GM18909 (cell line): ENCODE results near the gene ALK.
"Not testable (repeated sequence)": the region's sequence is repeated elsewhere in the genome, so short reads cannot be mapped to it uniquely, and the experiment has no call there.

Experiments used
- ATAC-seq: cut with Tn5 transposase; IDR thresholded peaks from one replicate; pipeline ENCODE4 v1.9.1; 2021; ENCODE audit warnings: mild to moderate bottlenecking; ENCODE audit not compliant: unreplicated experiment, poor library complexity

ALK gene

DNA sequence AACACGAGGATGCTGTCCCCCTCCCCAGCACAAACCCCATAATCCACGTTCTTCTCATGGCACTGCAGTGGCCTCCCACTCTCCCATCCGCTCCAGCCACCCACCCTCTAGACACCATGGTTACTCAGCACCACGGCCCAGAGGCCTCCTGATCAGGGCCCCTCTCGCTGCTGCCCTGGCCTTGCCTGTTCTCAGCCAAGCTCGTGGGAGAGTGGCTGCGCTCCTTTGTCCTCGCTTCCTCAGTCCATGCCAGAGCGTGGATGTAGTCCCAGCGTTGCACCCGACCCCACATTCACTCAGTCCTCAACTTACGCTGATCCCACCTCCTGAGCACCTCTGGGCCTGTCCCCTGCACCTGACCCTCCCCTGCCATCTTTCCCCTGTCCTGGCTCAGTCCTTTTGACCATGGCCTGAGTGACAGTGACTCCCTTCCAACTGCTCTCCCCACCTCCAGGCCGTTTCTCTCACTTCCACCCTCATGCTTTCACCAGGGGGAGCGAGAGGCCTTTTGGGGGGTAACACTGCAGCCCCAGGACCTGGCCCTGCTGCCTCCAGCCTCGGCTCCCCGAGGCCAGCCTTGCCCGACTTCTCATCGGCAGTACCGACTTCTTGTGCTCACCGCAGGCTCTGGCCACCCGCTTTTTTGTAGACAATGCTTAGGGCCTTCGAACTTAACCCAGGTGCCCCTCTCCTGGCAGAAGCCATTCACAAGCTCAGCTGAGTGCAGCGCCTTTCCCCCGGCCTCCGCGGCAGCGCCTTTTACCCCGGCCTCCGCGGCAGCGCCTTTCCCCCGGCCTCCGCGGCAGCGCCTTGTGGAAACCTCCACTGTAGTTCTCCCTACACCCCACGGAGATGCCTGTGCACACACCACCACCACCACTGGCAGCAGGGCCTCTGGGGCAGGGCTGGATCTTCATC, 674.7 kb downstream of the ALK start:
- ATAC-seq, result no peak

DNA sequence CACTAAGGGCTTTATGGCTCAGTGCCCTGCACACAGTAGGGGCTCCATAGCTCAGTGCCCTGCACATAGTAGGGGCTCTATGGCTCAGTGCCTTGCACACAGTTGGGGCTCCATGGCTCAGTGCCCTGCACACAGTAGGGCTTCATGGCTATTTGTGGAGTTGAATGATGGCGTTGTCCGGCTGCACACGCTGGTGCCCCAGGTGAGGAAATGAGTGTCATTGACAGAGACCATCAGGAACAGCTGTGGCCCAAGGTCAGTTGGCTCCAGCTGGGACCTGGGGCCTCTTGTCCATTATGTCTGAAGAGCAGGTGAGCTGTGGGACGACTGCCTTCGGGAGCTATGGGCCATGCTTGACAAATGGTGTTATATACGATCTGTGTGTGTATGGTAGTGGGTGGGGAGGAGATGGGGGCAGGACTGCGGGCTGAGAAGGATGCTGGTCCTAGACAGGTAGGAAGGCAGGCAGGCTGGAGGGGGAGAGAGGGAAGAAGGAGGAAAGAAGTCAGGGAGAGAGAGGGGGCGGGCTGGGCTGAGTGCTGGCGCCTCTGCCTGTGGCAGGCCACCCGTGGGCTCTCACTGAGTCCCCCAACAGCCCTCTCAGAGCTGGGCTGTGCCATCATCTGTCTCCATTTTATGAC, 675.5 kb downstream of the ALK start:
- ATAC-seq, result no peak

DNA sequence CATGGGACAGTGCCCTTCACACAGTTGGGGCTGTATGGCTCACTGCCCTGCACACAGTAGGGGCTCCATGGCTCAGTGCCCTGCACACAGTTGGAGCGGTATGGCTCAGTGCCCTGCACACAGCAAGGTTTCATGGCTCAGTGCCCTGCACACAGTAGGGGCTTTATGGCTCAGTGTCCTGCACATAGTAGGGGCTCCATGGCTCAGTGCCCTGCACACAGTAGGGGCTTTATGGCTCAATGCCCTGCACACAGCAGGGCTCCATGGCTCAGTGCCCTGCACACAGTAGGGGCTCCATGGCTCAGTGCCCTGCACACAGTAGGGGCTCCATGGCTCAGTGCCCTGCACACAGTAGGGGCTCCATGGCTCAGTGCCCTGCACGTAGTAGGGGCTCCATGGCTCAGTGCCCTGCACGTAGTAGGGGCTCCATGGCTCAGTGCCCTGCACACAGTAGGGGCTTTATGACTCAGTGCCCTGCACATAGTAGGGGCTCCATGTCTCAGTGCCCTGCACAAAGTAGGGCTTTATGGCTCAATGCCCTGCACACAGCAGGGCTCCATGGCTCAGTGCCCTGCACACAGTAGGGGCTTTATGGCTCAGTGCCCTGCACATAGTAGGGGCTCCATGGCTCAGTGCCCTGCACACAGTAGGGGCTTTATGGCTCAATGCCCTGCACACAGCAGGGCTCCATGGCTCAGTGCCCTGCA, 676.2 kb downstream of the ALK start:
- not testable (repeated sequence) for ATAC-seq

DNA sequence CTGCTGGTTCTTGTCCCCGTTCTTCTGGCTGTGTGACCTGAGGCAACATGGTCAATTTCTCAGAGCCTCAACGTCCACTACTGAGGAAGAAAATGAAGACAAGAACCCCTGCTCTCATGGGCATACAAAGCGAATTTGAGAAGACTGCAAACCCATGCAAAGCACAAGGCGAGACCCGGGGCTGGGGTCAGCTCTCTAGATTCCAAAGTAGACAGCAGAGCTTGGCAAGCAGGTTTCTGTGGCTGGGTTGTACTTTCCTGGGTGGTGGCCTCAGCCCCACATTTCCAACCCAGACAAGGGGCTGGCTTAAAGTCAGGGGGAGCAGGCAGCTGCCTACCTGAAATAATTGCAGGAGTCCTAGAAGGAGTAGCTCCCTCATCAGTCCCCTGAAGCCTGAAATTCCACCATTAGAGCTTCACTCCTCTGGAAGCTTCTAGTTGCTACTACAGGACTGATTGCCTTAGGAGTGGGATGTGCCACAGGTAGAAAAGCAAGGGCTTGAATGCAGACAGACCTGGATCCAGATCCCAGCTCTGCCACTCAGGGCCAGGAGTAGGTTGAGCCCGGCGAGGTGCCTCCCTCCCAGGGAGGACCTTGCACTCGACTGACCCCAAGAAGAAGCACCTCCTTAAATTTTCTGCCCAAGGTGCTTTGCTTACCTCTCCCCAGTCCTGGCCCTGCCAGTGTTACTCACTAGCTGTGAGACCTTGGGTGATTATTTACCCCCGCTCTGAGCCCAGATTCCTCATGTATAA, 678.6 kb downstream of the ALK start:
- ATAC-seq, result no peak

DNA sequence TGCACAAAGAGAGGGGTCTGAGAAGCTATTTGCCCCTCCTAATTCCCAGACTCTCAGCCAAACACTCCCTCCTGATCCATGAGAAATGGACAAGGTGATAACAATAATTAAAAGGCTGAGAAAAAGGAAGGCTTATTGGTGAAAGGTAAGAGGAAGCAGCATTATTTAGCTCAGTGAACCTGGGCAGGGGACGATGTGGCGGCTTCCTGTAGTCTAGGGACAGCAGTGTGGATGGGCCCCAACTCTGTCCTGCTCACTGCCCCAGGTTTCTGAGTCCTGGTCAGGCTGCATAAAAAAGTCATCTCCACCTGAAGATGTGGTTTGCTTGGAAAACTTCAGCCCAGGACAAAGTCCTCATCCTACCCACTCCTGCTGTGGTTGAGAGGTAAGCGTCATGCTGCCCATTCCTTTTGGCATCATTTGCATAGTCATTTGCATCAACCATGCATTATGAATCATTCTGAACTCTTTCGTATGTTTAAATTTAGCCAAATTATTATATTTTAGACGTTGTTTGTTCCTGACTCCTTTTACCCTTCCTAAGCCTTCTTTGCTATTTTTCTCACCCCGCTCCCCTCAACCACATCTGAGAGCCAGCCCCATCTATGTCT, 679.3 kb downstream of the ALK start:
- no peak for ATAC-seq

DNA sequence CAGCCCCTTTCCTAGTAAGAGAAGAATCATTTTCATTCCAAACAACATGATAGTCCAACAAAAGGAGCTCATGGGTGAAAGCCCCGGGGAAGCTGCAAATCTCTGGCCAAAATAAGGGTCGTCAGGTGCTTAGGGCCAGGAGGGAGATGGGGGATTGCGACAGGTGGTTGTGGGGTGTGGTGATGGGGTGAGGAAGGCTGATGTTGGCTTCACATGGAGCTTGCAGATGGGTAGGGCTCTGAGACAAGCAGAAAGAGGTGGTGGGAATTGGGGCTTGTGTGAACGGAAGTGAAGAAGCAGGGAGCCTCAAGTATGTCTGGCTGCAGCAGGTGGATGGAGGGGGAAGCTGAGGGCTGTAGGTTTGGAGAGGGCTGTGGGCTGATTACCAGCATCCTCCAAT, 680.0 kb downstream of the ALK start:
- no peak for ATAC-seq

DNA sequence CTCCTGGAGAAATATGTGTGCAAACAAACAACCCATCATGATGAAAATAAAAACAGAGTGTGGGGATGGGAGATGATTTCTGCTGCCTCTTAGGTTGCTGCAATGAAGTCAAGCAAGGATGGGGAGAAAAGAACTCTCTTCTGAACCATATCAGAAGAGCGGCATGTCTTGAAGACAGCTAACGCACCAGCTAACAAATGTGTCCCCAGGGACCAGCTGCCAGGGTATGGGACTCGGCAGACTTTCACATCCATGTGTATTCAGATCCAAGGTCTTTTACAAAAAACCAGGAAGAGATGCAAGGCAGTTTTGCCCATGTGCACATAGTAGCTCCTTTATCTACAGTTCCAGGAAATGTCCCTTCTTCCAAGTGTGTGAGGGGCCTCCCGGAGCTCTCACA, 680.8 kb downstream of the ALK start:
- no peak for ATAC-seq

DNA sequence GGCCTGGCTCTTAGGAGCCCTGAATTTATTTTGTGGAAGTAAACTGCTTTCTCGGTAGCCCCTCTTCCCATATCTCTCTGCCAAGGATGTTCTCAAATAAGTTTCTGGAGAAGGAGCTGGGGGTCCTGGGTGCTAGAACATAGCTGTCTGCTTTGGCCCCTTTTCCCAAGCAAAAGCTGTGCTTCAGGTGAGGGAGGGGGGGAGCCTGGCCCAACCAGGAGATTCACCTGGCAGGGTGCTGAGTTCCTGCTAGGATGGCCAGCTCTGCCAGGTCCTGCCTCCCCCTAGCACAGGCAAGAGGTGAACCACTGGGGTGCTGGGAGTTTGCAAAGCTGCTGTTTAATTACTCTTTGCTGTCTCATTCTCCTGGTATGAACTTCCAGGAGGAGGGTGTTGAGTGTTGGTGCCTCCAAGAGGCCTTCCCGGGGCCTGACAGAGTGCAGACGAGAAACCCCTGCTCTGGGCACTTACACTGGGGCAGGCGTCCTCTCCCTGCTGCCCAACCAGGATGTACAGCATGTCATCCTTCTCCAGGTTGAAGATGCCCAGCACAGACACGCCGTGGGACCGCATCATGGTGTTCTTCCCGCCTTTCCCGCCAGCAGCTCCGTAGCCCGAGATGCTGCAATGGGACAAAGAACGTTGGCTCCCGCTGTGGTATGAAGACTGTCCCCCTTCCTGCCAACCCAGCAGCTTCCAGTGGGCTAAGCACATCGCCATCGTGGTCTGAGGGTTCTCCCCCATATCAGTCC, 682.0 kb downstream of the ALK start:
- ATAC-seq, result no peak

GRCh38 chr2:29238497-29238896, 682.9 kb downstream of the ALK start:
- no peak for ATAC-seq

DNA sequence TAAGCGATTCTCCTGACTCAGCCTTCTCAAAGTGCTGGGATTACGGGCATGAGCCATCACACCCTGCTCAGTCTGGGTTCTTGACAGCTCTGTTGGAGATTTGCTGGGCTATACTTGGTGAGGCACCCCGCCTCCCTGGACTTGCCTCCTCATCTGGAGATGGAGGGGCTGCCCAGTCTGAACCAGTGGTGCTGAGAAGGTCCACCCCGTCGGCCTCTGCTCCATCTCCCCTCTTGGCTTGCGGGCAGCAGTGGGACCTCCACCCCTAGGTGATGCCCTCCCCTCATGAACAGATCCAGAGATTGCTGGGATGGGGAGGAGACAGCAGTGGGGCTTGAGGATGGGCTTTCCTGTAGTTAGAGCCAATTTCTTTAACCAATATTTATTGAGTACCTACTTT, 685.3 kb downstream of the ALK start:
- ATAC-seq, result no peak

DNA sequence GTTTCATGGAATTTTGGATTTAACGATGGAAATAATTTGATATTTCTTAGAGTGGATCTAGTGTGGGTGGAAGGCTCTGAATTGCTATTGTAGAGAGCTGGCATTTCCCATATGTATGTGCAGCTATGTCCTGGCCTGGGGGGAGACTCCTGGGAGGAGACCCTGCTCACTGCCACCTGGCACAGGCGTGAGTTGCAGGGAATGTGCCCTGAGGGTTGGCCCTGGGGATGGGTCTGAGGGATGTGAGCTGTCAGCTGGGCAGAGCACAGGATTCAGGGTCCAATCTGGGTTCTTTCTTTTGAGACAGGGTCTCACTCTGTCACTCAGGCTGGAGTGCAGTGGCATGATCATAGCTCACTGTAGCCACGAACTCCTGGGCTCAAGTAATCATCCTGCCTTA, 686.0 kb downstream of the ALK start:
- ATAC-seq, result no peak

- no peak for ATAC-seq
These were observed 688.0 kb downstream of the ALK start for GRCh38 chr2:29233428-29233827.

DNA sequence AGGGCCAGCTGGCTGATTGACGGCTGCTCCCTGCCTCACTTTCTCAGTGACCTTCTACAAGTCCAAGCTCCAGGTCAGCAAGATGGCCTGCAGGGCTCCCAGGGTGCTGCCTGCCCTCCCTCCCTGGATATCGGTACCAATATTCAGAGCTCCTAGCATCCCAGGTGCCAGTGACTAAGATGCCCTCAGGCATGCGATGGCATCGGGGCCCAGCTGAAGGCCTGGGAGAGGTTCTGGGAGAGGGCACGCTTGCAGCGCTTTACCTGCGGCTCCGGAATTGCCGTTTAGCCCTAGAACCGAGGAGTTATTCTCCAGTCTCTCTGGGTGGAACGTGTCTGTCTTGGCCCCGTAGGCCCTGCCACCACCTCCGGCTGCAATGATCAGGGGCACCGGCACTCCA, 689.3 kb downstream of the ALK start:
- no peak for ATAC-seq

DNA sequence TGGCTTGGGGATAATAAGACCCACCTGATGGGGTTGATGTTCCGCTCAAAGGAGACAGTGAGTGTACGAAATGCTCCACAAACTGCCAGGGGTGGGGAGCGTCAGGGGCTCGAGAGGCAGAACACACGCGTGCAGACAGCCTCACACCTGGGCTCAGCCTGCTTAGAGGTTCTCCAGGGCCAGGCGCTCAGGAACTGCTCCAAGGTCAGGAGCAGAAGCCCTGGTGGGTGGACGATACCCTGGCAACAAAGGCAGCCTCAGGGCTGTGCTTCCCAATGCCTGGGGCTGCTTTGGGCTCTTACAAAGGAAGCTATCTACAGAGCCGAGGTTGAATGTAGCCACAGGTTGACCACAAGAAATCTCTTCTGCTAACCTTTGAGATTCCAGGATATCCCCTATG, 691.7 kb downstream of the ALK start:
- ATAC-seq, result no peak

GRCh38 chr2:29228947-29229346, 692.4 kb downstream of the ALK start:
- no peak for ATAC-seq

DNA sequence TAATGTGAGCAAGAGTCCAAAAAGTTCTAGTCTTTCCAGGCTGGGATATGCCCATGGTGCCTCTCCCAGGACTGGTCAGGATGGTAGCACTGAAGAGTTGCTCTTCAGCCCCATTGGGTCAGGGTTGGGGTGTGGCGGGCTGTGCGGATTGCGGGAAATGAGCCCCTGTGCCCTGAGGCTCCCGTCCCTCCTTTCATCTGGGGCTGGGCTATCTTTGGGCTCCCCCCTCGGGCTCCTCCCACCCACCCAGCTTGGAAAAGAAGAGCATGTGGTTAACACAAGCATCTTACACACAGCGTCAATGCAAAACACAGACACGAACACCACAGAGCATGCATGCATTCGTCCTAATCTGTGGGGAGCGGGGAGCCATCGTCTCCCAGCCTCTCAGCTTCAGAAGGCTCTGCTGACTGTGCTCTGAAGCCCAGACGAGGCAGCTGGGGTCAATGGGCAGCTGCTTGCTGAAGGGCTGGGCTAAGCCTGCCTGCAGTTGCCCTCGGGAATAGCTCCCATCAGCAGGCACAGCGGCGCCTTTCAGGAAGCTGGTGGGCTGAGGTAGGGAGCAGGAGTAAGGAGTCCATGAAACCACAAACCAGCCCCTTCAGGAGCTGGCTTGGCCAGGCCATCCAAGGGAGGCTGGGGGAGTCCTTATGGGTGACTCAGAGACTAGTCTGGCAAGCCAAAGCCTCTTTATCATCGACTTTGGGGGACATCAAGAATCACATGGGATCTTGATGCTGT, 693.3 kb downstream of the ALK start:
- ATAC-seq, result no peak

GRCh38 chr2:29226808-29227207, 694.6 kb downstream of the ALK start:
- ATAC-seq, result no peak

- no peak for ATAC-seq
These were observed 695.0 kb downstream of the ALK start for GRCh38 chr2:29226375-29226774.

DNA sequence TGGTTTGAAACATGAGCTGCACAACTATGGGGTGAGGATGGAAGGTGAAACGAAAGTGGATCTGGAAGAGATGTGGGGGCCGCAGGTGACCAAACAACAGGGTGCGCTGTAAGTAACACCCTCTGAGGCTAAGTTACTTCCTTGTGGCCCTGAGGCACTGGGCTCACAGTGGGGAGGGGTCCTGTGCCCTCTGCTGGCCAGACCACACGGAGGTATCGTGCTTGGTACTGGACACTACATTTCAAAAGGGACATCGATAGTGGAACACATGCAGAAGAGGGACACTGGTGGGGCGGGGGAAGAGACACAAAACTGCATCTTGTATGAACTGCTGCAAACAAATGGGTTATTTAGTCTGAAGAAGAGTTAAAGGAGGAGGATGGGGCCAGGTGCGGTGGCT, 695.6 kb downstream of the ALK start:
- no peak for ATAC-seq
